ENCODE measurements around the gene SPACA4.

Gene SPACA4

DNA sequence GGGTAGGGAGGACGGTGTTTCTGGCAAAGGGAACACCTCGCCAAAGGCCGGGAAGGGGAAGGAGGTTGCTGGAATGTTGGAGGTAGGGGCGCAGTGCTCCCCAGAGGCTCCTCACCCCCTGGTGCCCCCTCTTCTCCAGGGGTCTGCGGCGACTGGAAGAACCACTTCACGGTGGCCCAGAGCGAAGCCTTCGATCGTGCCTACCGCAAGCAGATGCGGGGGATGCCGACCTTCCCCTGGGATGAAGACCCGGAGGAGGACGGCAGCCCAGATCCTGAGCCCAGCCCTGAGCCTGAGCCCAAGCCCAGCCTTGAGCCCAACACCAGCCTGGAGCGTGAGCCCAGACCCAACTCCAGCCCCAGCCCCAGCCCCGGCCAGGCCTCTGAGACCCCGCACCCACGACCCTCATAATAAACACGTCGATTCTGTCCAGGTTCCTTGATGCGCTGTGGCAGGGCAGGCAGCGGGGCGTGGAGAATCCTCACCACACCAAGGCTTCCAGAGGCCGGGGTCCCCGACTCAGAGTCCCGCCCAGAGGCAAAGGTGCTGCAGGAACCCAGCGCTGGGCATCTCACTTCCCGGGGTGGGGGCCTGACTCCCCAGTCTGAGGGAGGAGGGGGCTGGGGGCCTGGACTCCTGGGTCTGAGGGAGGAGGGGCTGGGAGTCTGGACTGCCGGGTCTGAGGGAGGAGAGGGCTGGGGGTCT is 7.4 kb upstream of the SPACA4 start:
- DNase-seq: no peak

DNA sequence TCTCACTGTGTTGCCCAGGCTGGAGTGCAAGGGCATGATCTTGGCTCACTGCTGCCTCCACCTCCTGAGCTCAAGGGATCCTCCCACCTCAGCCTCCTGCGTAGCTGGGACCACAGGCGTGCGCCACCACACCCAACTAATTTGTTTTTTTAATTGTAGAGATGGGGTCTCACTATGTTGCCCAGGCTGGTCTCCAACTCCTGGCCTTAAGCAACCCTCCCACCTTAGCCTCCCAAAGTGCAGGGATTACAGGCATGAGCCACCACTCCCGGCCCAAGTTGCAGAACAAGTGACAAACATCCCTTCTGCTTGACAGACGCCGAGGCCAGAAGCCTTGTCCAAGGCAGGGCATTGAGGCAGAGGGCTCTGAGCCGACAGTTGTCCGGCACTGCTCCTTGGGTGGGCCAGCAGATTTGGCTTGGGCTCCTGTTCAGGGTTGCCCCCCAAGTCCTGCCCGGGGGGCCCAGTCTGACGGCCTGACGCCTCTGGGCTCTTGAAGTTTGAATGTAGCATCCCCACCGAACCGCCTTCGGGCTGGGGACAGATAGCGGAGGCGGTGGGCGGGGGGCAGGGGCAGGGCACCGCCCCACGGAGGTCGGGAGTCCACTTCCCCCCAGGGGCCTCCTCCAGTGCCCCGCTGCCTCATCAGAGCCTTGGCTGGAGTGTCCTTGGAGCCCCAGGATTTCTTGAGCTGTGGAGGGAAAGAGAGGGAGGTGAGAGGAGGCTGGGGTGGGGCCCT is 5.7 kb upstream of the SPACA4 start:
- no peak for DNase-seq

DNA sequence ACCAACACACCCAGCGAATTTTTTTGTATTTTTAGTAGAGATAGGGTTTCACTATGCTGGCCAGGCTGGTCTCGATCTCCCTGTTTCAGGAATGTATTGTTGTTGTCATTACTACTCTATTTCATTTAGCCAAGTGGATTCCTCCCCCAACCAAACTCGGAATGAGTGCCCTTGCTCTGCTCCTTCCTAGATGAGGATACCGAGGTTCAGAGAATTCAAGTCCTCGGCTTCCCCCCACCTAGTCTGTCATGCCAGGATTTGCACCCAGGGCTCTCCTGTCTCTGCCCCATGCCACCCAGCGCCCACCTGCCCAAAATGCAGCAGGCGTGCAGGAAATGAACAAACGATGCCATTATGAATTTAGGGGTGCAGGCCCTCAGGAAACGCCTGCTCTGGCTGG is 3.5 kb upstream of the SPACA4 start:
- no peak for DNase-seq

DNA sequence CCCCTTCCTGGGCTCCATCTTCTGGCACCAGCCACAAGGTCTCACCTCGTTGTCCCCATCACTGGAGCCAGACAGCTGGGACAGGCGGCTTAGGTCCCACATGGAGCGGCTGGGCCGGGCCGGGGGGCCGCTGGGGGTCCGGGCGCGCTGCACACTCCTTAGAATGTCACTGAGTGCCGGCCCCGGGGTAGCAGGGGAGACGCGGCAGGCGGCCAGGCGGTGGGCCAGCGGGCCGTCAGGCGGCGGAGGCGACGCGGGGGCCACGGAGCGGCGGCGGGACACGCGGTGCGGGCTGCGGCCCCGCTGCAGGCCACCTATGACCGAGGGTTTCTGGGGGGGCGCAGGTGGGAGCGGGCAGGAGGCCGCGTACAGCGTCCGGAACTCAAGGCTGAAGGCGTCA is 3.1 kb upstream of the SPACA4 start:
- no peak for DNase-seq

DNA sequence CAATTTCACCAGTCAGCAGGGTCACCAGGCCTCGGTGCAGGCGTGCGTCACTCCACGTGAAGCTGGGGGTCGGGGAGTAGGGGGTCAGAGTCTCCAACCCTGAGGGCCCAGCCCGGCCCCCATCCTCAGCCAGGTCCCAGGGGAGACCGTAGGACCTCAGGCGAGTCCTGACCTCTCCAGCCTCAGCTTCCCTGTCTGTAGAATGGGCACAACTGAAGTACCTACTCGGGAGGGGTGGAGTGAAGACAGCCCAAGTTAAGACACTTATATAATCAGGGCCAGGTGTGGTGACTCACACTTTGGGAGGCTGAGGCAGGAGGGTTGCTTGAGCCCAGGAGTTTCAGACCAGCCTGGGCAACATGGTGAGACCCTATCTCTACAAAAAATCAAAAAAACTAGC is 2.7 kb upstream of the SPACA4 start:
- no peak for DNase-seq

DNA sequence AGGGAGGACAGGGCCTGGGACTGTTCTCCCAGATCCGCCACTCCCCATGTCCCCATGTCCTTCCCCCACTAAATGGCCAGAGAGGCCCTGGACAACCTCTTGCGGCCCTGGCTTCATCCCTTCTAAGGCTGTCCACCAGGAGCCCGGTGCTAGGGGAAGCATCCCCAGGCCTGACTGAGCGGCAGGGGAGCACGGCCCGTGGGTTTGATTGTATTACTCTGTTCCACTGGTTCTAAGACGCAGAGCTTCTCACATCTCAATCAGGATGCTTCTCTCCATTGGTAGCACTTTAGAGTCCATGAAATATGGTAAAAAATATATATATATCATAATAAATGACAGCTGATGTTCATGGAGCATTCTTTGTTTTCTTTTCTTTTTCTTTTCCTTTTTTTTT is 815 bp downstream of the SPACA4 start:
- no peak for DNase-seq

DNA sequence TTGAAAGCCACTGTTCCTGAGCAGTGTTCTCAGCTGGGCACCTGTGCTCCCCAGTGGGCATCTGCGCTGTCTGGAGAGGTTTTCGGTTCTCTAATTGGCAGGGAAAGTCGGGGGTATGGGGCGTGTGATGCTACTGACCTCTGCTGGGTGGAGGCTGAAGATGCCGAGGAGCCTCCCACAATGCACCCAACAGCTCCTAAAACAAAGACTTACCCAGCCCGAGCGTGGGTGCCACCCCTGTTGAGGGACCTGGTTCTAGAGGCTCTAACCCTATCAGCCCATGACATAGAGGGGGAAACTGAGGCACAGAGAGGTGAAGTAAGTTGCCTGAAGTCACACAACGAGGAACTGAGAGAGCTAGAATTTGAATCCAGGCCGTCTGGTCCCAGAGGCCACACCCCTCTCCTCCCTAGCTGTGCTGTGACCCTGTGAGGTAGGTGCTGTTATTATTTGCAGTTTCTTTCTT is 2.3 kb downstream of the SPACA4 start:
- DNase-seq: peak; percentile 69

DNA sequence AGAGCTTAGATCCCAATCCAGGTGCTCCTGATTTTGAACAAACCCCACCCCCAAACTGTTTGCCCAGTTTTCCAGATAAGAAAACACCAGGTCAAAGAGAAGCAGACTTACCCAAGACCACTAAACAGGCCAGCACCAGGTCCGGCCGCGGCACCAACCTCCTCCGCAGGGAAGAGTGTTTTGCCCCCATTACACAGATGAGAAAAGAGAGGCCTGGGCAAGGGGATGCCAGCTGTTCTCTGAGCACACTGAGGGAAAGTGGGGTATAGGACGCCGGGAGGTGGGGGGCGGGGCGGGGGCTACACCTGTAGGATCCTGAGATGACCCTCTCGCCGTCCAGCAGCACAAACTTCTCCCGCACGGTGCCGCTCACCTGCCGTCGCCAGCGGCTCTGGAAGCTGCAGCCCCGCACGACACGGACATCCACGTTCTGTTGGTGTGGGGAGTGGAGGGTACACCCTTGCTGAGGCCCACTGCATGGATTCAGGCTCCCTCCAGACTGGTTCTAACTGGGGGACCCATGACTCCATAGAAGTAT is 3.1 kb downstream of the SPACA4 start:
- no peak for DNase-seq

DNA sequence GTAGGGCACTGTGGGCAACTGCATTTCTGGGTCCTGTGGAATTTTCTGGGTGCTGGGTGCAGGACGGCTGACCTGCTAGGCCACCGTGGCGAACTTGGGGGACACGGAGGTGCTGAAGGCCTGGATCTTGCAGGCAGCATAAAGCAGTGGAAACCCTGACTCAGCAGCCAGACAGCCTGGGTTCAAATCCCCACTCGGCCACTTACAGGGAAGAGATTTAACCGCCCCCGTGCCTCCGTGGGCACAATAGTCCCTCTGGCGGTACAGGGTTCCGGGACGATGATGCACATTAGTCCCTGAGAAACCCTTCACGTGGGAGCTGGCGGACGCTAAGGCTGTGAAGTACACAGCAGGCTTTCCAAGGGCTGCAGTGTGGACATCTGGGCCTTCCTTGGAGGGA is 5.3 kb downstream of the SPACA4 start:
- no peak for DNase-seq

DNA sequence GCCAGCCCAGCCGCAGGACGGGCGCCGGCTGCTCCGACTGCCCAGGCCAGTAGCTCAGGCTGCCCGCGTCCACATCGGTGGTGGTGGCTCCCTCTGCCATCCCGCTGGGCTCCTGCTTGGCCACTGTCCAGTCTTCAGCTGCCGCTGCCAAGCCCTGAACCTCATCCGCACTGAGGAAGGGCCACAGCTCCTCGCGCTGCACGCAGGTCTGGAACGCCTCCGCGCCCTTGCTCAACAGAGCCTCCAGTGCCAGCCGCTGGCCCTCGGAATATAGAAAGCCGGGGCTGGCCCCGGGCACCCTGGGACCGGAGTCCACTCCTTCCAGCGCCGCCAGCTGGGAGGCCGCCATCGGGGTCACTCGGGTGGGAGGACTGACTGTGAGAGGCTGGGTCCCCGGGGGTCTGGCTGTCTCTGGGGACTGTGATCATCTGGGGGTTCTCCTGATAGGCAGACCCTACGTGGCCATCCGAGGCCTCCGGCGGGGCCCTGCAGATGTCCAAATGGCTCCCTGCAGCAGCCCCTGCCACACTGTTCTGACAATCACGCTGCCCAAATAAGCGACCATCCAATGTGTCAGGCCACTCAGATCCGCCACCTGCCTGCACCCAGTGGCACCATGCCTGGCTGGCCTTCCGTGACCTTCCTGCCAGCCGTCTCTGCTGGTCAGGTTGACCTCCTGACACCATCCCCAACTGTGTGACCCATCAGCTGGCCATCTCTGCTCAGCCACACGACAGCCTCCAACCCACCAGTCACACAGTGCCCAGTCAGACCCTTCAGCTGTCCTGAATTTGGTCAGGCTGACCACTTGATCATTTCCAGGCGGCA is 6.7 kb downstream of the SPACA4 start:
- DNase-seq: no peak

DNA sequence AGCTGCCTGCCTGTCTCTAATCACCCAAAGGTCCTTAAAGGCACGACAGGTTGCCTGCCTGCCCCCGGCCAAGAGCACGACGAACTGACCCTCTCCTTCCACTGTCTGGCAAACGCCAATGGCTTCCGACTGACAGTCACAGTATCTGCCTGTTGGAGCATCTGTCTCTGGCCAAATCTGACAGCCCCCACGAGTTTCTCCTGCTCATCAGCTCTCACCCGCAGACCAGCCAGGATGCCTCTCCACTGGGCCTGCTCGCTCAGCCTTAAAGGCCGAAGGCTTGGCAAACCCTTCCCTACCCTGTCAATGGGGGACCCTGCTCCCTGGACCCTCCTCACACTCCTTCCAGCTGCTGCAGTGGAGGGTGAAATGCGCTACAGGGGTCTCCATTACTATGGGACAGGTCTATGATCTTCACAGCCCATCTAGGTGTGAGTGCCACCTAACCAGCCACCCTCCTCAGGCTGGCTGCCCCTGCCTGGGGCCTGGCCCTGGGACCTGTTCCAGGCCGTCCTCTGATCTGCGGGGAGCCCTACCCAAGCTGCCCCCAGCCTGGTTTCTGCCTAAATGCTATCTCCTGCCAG is 7.4 kb downstream of the SPACA4 start:
- DNase-seq: no peak

DNA sequence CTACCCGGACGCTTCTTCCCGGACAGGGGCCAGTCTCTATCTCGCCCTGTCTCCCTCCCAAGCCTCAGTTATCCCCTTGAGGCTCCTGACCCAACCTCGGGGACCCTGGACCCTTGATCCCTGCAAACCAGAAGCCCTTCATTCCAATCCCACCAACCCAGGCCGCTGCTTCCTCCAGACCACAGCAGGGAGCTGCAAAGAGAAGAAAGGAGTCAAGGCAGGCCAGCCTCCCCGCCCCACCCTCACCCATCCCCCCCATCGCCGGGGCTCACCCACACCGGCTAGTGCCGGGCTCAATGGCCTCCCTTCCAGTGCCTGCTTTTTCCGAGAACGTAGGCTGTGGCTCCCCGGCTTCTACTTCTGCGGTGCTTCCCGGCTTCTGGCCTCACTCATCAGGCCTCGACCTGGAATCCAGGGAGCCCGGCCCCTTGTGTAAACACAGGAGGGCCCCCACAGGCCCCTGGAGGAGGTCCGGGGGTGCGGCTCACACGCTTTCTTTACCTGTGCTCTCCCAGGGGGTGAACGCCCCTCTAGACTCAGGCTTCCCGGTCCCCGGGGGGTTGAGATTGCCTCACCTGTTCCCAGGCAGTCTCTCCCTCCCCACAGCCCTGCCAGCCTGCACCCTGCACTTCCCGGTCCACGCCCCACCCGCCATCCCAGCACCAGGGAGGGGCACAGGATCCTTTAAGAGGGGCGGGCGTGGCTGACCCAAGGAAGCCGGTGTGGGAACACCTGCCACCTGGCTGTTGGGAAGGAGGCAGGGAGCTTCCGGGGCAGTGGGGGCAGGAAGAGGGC is 8.1 kb downstream of the SPACA4 start, which contains the start of gene FAM83E:
FAM83E (minus strand) TSS at position 641 of the 795 bp plus-strand sequence. CDS start 1,704 bp downstream, outside the sequence.
- no peak for DNase-seq

DNA sequence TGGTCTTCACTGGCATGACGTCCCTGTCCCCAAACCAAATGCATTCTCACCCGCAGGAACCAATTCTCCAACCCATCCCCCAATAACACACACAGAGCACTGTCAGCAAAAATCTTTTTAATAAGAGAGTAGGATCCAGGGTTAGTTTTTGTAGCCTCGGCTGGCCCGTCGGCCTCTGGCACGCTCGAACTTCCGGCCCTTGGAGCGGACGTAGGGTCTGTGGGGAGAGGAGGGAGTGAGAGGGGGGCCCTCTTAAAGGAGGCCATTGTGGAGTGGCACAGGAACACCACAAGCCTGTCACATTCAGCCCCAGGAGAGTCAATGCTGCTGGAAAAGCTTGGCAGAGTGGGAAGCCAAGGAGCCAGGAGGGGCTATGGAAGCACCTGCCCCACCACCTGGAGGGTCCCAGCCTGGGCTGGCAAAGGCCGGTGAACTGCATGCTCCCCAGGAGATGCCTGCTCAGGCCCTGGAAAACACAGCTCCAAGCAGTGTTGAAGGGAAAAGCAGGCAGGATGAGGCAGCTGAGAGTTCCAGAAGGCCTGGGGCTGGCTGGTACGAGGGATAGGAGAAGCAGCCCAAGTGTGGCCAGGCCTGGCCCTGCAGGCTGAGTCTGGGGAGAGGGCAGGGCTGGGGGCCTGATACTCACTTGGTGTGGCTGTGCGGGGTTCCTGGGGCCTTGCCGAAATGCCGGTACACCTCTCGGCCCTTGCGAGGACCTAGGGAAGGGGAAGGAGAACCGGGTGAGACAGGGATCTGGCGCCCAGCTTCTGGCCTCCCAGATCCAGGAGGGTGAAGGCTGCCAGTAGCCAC is 8.9 kb downstream of the SPACA4 start:
- DNase-seq: no peak

DNA sequence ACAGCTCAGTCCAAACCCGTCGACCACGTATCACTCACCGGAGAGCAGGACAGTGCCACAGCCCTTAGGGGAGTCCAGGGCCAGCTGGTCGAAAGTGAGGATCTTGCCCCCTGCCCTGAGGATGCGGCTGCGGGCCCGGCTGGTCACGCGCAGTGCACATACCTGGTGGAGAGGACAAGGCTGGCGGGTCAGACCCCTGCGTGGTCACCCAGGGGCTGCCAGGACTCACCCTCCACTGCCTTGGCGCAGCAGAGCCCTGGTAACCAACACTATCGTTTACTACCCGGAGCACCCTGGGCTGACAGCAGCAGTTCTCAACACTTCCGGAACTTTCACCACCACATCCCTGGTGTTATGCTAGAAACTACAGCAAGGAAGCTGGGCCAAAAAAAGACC is 9.5 kb downstream of the SPACA4 start:
- peak; percentile 30 for DNase-seq

DNA sequence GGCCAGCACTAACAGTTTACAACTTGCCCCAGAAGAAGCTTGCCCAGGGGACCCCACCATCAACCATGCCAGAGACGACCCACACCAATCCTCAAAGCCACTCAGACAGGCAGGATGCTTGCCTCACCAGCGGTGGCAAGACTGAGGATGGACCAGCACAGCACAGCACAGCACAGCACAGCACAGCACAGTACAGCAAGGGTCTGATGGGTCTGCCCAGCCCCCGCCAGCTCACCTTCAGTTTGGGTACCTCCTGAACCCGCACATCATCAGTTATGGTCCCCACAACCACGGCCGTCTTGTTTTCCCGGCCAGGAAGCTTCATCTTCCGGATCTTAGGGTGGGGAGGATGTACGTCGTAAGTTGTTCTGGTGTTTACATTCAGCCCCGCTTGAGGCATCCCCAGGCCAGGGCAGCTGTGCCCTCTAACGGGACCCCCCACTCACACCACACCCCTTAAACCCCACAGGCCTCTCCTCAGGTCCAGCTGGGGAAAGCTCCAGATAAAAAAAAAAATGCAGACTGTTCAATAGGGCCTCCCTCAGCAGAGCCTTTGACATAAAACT is 10.0 kb downstream of the SPACA4 start:
- peak; percentile 32 for DNase-seq

DNA sequence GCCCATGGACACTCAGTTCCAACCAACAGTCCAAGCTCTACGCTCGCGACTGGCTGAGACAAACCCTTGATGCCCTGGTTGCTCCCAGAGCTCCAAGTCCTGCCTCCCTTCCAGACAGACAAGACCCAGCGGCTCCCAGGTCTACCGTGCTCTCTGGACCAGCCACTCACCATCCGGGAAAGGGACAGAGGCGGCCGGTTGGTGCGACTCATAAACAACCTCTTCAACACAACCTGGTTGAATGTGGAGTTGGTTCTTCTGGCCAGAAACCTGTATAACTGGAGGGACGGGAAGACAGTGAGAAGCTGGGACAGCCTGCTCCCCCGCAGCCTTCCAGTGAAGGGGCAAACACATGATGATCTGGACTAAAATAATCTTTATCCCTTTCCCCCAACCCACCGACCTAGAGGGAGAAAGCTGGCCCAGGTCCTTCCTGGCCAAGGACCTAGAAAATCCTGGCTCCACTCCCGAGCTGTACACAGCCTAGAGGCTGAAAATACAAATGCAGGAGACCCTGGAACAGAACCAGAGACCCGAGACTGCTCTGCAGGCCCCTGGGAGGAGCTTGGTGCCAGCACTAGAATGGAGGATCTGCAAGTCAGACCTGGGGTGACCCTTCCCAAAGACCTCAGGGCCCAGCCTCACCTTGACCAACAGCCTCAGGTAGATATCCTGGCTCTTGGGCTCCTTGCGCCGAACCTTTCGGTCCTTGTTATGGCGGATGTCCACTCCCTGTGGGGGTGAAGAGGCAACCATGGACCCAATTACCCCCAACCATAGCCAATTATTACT is 10.8 kb downstream of the SPACA4 start:
- no peak for DNase-seq

DNA sequence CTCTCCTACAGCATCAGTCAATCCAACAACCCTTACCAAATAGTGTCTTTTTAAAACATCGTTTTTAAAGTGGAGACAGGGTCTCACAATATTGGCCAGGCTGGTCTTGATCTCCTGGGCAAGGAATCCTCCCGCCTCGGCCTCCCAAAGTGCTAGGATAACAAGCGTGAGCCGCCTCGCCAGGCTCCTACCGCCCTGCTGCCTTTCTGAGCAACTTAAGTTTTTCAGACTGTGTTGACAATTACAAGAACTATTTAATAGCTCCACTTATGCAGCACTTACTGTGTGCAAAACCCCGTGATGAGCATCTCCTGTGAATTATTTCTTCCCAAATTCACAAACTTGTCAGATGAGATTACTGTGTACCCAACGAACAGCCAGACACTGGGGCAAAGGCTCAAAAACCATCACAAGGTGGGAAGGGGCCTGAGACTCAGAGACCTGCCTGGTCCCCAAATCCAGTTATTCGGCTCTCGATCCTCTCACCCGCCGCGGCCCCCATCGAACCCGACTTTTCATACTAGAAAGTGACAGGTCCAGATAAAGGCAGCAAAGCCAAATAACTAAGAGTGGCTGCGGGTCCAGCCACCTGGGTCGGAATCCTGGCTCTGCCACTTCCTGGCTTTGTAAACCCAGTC is 11.9 kb downstream of the SPACA4 start:
- no peak for DNase-seq

DNA sequence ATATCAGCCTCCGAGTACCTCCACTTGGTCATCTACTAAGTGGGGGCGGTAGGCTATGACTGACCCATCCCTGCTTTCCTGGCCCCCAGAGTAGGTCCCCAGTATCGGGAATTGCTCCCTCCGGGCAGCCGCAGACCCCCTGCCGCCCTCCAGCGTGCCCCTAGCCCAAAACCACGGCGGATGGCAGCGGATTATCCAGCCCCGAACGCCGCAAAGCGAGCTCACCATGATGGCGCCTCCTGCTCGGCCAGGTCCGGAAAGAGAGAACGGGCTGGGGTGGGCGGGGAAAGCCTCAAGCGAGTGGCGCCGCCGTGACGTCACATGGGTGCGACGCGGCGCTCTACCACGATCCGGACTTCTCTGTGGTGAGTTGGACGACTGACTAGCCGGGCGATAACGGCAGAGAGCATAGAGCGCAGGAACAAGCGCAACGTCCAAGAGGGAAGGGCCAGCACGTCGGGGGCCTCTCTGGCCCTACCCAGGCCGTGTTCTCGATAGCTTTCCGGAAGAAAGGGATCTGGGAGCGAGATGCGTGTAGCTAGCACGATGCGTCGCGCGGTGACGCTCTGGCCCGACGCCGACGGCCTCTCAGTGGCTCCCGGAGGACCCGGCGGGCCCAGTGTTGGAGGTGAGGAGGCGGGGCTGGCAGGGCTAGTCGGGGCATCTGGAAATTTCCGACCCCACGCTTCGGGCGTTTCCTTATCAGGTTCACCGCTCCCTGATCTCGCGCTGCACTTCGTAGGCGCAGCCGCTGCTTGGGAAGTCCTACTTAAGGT is 12.6 kb downstream of the SPACA4 start, which contains the start of the genes RPL18 and SPHK2:
RPL18 (minus strand) TSS at position 263 of the 776 bp plus-strand sequence; CDS start at position 228, 35 bp downstream.
SPHK2 (plus strand) TSS at position 591 of the 776 bp plus-strand sequence. CDS start 1,009 bp downstream, outside the sequence.
- DNase-seq: peak; percentile 98

Measured in CD4-positive, alpha-beta T cell treated with Interleukin-21 for 1 hour (primary cell).